ENCODE measurements around the gene MCM5.

- TF ChIP-seq, protein P1, sequence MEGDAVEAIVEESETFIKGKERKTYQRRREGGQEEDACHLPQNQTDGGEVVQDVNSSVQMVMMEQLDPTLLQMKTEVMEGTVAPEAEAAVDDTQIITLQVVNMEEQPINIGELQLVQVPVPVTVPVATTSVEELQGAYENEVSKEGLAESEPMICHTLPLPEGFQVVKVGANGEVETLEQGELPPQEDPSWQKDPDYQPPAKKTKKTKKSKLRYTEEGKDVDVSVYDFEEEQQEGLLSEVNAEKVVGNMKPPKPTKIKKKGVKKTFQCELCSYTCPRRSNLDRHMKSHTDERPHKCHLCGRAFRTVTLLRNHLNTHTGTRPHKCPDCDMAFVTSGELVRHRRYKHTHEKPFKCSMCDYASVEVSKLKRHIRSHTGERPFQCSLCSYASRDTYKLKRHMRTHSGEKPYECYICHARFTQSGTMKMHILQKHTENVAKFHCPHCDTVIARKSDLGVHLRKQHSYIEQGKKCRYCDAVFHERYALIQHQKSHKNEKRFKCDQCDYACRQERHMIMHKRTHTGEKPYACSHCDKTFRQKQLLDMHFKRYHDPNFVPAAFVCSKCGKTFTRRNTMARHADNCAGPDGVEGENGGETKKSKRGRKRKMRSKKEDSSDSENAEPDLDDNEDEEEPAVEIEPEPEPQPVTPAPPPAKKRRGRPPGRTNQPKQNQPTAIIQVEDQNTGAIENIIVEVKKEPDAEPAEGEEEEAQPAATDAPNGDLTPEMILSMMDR (conservative IDR thresholded peaks at IDR 0.05): no peak
- TF ChIP-seq ZFX (IDR thresholded peaks at IDR 0.05): no peak
These were observed 11.2 kb downstream of the MCM5 start for GRCh38 chr22:35411102-35411501.

All from C4-2B (cell line).